H9 (cell line): ENCODE data around the gene ITIH5. TPM values are rescaled to one million over a fixed set of nuclear protein-coding genes. Genes with fewer than 3 reads are reported as not detected.

ENCODE experiments used
- DNase-seq: peaks from one replicate; pipeline ENCODE4 v3.0.0-alpha.2; 2017
- H2AFZ ChIP-seq: one replicate; pipeline ENCODE4 v1.6.1; 2013; ENCODE audit warnings: mild to moderate bottlenecking, low read length, control low read depth, moderate library complexity
- H2AK5ac ChIP-seq: 2 replicates; pipeline ENCODE4 v1.6.1; 2013; ENCODE audit warnings: low read length, control low read depth, mixed read lengths; ENCODE audit not compliant: insufficient read length
- H2BK120ac ChIP-seq: one replicate; pipeline ENCODE4 v1.6.1; 2013; ENCODE audit warnings: low read depth, mild to moderate bottlenecking, low read length, control low read depth, inconsistent platforms; ENCODE audit not compliant: poor library complexity, severe bottlenecking
- H2BK12ac ChIP-seq: 2 replicates; pipeline ENCODE4 v1.6.1; 2013; ENCODE audit warnings: low read length, control low read depth, mixed read lengths, low read depth; ENCODE audit not compliant: insufficient read length
- H2BK15ac ChIP-seq: 2 replicates; pipeline ENCODE4 v1.6.1; 2013; ENCODE audit warnings: low read depth, low read length, control low read depth
- H2BK20ac ChIP-seq: one replicate; pipeline ENCODE4 v1.6.1; 2013; ENCODE audit warnings: low read depth, mild to moderate bottlenecking, low read length, control low read depth, inconsistent platforms; ENCODE audit not compliant: poor library complexity, severe bottlenecking
- H2BK5ac ChIP-seq: 2 replicates; pipeline ENCODE4 v1.6.1; 2013; ENCODE audit warnings: low read length, control low read depth, mixed read lengths; ENCODE audit not compliant: insufficient read length
- H3K14ac ChIP-seq: 2 replicates; pipeline ENCODE4 v1.6.1; 2013; ENCODE audit warnings: low read length, control low read depth; ENCODE audit not compliant: insufficient read depth
- H3K18ac ChIP-seq: 2 replicates; pipeline ENCODE4 v1.6.1; 2013; ENCODE audit warnings: low read depth, mild to moderate bottlenecking, mixed read lengths, low read length, control low read depth; ENCODE audit not compliant: insufficient read length
- H3K23ac ChIP-seq: 2 replicates; pipeline ENCODE4 v1.6.1; 2013; ENCODE audit warnings: low read length, control low read depth, mixed read lengths, low read depth; ENCODE audit not compliant: insufficient read length
- H3K23me2 ChIP-seq: 2 replicates; pipeline ENCODE4 v1.6.1; 2013; ENCODE audit warnings: low read depth, mild to moderate bottlenecking, mixed read lengths, low read length, control low read depth; ENCODE audit not compliant: insufficient read length, poor library complexity, severe bottlenecking
- H3K27ac ChIP-seq: 2 replicates; pipeline ENCODE4 v1.5.1; 2013; ENCODE audit warnings: low read length, control low read depth, mixed read lengths, low read depth; ENCODE audit not compliant: insufficient read length
- H3K27me3 ChIP-seq: 2 replicates; pipeline ENCODE4 v1.6.1; 2013; ENCODE audit warnings: low read length, control low read depth, inconsistent platforms; ENCODE audit not compliant: insufficient read depth
- H3K4ac ChIP-seq: 2 replicates; pipeline ENCODE4 v1.6.1; 2013; ENCODE audit warnings: low read depth, mild to moderate bottlenecking, control low read depth, inconsistent platforms, low read length, moderate library complexity
- H3K4me1 ChIP-seq: 2 replicates; pipeline ENCODE4 v1.6.1; 2013; ENCODE audit warnings: low read length, control low read depth, inconsistent platforms; ENCODE audit not compliant: insufficient read depth
- H3K4me2 ChIP-seq: 2 replicates; pipeline ENCODE4 v1.6.1; 2013; ENCODE audit warnings: low read length, control low read depth, mixed read lengths; ENCODE audit not compliant: insufficient read length, insufficient read depth
- H3K56ac ChIP-seq: 2 replicates; pipeline ENCODE4 v1.6.1; 2013; ENCODE audit warnings: low read depth, mild to moderate bottlenecking, mixed read lengths, low read length, control low read depth; ENCODE audit not compliant: insufficient read length
- H3K79me1 ChIP-seq: 2 replicates; pipeline ENCODE4 v1.6.1; 2013; ENCODE audit warnings: low read depth, mild to moderate bottlenecking, moderate library complexity, low read length, control low read depth, inconsistent platforms; ENCODE audit not compliant: insufficient read depth, poor library complexity, severe bottlenecking
- H3K79me2 ChIP-seq: 2 replicates; pipeline ENCODE4 v1.6.1; 2013; ENCODE audit warnings: low read length, control low read depth, inconsistent platforms; ENCODE audit not compliant: insufficient read depth
- H3K9ac ChIP-seq: 2 replicates; pipeline ENCODE4 v1.6.1; 2013; ENCODE audit warnings: low read length, control low read depth, mixed read lengths; ENCODE audit not compliant: insufficient read length; ENCODE audit errors: extremely low read depth
- H3K9me3 ChIP-seq: one replicate; pipeline ENCODE4 v1.6.1; 2013; ENCODE audit warnings: low read depth, low read length, inconsistent platforms; ENCODE audit not compliant: control insufficient read depth
- H3T11ph ChIP-seq: one replicate; pipeline ENCODE4 v1.6.1; 2013; ENCODE audit warnings: mild to moderate bottlenecking, low read length, control low read depth, inconsistent platforms
- H4K20me1 ChIP-seq: one replicate; pipeline ENCODE4 v1.6.1; 2013; ENCODE audit not compliant: control insufficient read depth, insufficient read length, insufficient read depth
- H4K5ac ChIP-seq: 2 replicates; pipeline ENCODE4 v1.6.1; 2013; ENCODE audit warnings: low read depth, mild to moderate bottlenecking, mixed read lengths, low read length, control low read depth; ENCODE audit not compliant: insufficient read length
- H4K8ac ChIP-seq: replicated peaks from 2 replicates; pipeline ENCODE4 v1.6.1; 2013; ENCODE audit warnings: low read length, control low read depth, mixed read lengths, low read depth; ENCODE audit not compliant: insufficient read length
- H4K91ac ChIP-seq: 2 replicates; pipeline ENCODE4 v1.6.1; 2013; ENCODE audit warnings: low read depth, mild to moderate bottlenecking, moderate library complexity, mixed read lengths, low read length, control low read depth; ENCODE audit not compliant: insufficient read length
- H3K27ac Mint-ChIP-seq, 3 experiments: 2 replicates in 2 of 3; 3 replicates in 1 of 3; pipeline ENCODE4 v1.8.0; 2020 to 2021; ENCODE audit warnings: mixed read lengths in 3 of 3, mild to moderate bottlenecking in 1 of 3, moderate library complexity in 1 of 3
- H3K27me3 Mint-ChIP-seq: 2 replicates; pipeline ENCODE4 v1.8.0; 2021; ENCODE audit warnings: low read depth, mild to moderate bottlenecking, moderate library complexity, mixed read lengths
- H3K36me3 Mint-ChIP-seq, 3 experiments: 2 replicates in 2 of 3; 3 replicates in 1 of 3; pipeline ENCODE4 v1.8.0; 2020 to 2021; ENCODE audit warnings: low read depth in 3 of 3, mixed read lengths in 3 of 3; ENCODE audit not compliant: insufficient read depth in 1 of 3
- H3K4me1 Mint-ChIP-seq, 2 experiments: 2 replicates each; pipeline ENCODE4 v1.8.0; 2020; ENCODE audit warnings: mixed read lengths in 2 of 2
- H3K4me3 Mint-ChIP-seq, 2 experiments: 2 replicates in 1 of 2; 3 replicates in 1 of 2; pipeline ENCODE4 v1.8.0; 2020 to 2021; ENCODE audit warnings: mild to moderate bottlenecking in 2 of 2, mixed read lengths in 2 of 2, moderate library complexity in 1 of 2
- H3K9me3 Mint-ChIP-seq, 2 experiments: 2 replicates in 1 of 2; 3 replicates in 1 of 2; pipeline ENCODE4 v1.8.0; 2020; ENCODE audit warnings: mild to moderate bottlenecking in 2 of 2, mixed read lengths in 2 of 2, moderate library complexity in 1 of 2
- CTCF ChIP-seq: fragments of 200-600 bp; sonication (generic); conservative IDR thresholded peaks from 3 replicates; pipeline ENCODE4 v1.8.0; 2021; ENCODE audit warnings: antibody characterized with exemption, mild to moderate bottlenecking
- WGBS: extraction: QIAGEN DNeasy Blood & Tissue Kit; methylation state at CpG from one replicate; pipeline ENCODE4 v1.1.7; 2013; ENCODE audit warnings: missing lambda C conversion rate, low lambda C conversion rate, mixed read lengths; ENCODE audit not compliant: insufficient read length; ENCODE audit errors: extremely low coverage; 5-methylcytosine and 5-hydroxymethylcytosine counted together
- total RNA-seq: library from RNA; stranded (reverse); gene quantifications from 2 replicates; pipeline ENCODE4 v1.2.1, GENCODE V29; 2021

Gene ITIH5
- total RNA-seq, 1 experiment from 2014 or later = 1.3 TPM

- Histone ChIP-seq H3K23me2 (no peaks in the 10 kb centered on the region), H3K9ac (no peak overlapping the region), H3T11ph (no peak overlapping the region), H3K9me3 (no peaks in the 10 kb centered on the region), H3K18ac (no peak overlapping the region), H4K91ac (no peak overlapping the region), H3K14ac (no peak overlapping the region), H3K4me1 (no peaks in the 10 kb centered on the region), H3K4ac (no peak overlapping the region), H3K79me1 (no peaks in the 10 kb centered on the region), H3K56ac (no peak overlapping the region), H3K27me3 (no peaks in the 10 kb centered on the region), H4K5ac (no peak overlapping the region), H2AFZ (no peak overlapping the region), H3K79me2 (no peaks in the 10 kb centered on the region), H2BK20ac (no peak overlapping the region), H3K23ac (no peak overlapping the region), H2BK5ac (no peak overlapping the region), H2BK120ac (no peak overlapping the region), H3K27ac (no peak overlapping the region), H4K8ac (no peak overlapping the region), H2AK5ac (no peak overlapping the region), H2BK12ac (no peak overlapping the region), H3K4me2 (no peak overlapping the region), H4K20me1 (no peaks in the 10 kb centered on the region), H2BK15ac (no peak overlapping the region)
- no peak for TF ChIP-seq CTCF
- Mint-ChIP-seq H3K9me3 (no peaks in the 10 kb centered on the region), H3K27ac (peak overlapping the region in 1 of 3 experiments; percentile 17; a peak in 1 of 7 replicates), H3K4me3 (no peak overlapping the region), H3K36me3 (no peaks in the 10 kb centered on the region), H3K4me1 (no peaks in the 10 kb centered on the region; a peak in 1 of 4 replicates), H3K27me3 (peaks cover 2% of the 10 kb centered on the region; the same call in 1 of the 2 replicates)
- WGBS = no CpG with 5 or more reads among the region's 10 CpGs
- no peak for DNase-seq
These were observed 77.0 kb downstream of the ITIH5 start for GRCh38 chr10:7589748-7590147.
